Astrocyte of the spinal cord (primary cell): ENCODE results near the gene NEMP2.
"Not testable (repeated sequence)": the region's sequence is repeated elsewhere in the genome, so short reads cannot be mapped to it uniquely, and the experiment has no call there.

Experiments used
- DNase-seq: peaks from one replicate; pipeline ENCODE4 v3.0.0; 2011; ENCODE audit warnings: low read depth, low spot score
- H3K4me3 ChIP-seq: 2 replicates; pipeline ENCODE4 v1.5.1; 2011; ENCODE audit warnings: low read depth, mild to moderate bottlenecking, low read length, moderate library complexity
- in situ Hi-C: cut with HindIII; loops from 2 replicates; pipeline ENCODE4 v1.10.0; 2017; ENCODE audit warnings: low sequenced_read_pairs
- TF ChIP-seq, protein P1 (sequence below): IDR thresholded peaks from 2 replicates; pipeline ENCODE4 v1.5.1; 2012; ENCODE audit warnings: low read depth, mild to moderate bottlenecking, low read length, inconsistent platforms

Gene NEMP2

DNA sequence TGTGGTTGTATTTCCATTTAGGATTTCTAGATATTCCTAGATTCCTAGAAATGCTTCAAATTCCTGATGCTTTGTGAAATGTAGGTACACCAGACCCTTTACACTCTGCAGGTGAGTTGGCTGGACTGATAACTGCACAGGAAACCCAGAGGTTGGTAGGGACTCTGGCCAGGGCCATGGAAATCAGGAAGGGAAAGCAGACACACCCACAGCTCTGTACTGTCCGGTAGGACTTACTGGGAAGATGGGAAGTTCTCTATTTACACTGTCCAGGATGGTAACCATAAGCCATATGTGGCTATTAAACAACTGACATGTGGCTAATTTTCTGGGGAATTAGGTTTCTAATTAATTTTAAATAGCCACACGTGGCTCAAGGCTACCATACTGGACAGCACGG, 31.4 kb downstream of the NEMP2 start:
- TF ChIP-seq, protein P1, sequence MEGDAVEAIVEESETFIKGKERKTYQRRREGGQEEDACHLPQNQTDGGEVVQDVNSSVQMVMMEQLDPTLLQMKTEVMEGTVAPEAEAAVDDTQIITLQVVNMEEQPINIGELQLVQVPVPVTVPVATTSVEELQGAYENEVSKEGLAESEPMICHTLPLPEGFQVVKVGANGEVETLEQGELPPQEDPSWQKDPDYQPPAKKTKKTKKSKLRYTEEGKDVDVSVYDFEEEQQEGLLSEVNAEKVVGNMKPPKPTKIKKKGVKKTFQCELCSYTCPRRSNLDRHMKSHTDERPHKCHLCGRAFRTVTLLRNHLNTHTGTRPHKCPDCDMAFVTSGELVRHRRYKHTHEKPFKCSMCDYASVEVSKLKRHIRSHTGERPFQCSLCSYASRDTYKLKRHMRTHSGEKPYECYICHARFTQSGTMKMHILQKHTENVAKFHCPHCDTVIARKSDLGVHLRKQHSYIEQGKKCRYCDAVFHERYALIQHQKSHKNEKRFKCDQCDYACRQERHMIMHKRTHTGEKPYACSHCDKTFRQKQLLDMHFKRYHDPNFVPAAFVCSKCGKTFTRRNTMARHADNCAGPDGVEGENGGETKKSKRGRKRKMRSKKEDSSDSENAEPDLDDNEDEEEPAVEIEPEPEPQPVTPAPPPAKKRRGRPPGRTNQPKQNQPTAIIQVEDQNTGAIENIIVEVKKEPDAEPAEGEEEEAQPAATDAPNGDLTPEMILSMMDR = no peak
- H3K4me3 ChIP-seq = no peak overlapping the region
- no peak for DNase-seq
- in situ Hi-C loops = no loop called here

DNA sequence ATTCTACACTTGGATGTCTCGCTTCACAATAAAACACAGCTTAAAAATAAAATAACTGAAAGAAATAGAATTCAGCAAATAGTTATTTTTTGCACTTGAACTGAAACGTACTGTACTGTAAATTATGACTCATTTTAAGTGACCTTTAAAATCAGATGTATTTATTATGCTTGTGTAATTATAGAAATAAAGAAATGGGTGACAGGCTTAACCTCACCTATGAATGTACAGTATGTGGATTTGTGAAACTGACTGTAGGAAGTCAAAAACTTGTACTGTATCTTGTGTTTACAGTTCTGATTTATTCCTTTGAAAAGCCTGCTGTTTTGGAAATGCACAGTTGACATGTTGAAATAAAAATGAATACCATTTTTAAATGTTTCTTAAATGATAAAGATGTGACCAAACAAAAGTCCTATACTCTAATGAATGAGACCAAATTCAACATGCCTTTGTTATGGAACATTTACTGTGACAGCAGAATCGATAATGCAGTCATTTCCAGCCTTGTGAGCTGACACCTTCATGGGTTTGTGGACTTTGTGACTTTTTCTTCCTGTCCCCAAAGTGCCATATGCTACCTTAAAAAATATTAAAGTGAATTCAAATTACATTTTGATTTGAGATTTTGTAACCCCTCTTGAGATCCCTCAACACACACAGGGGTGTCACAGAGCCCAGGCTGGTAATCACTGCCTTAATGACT, 32.7 kb downstream of the NEMP2 start:
- DNase-seq = no peak
- TF ChIP-seq, protein P1 = no peak
- no peak overlapping the region for H3K4me3 ChIP-seq
- in situ Hi-C loops = no loop called here

DNA sequence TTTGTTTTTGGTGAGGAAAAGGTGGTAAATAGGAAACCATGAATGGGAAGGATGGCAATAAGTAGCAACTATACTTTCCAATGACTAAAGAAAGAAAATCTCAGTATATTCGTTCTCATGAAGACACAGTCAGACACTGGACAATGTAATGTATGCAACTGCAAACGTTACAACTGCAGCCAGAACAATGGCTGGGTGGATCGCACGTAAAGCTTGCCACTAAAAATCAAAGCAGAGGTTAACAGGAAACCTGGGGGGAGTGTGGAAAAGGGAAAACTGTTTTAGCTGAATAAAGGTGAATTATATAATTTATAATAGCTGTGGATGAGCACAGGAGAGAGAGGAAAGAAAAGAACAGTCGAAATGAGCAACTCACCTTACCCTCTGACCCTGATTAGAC, 33.3 kb downstream of the NEMP2 start:
- TF ChIP-seq, protein P1 = no peak
- in situ Hi-C loops = no loop called here
- H3K4me3 ChIP-seq = no peak overlapping the region
- DNase-seq = no peak

DNA sequence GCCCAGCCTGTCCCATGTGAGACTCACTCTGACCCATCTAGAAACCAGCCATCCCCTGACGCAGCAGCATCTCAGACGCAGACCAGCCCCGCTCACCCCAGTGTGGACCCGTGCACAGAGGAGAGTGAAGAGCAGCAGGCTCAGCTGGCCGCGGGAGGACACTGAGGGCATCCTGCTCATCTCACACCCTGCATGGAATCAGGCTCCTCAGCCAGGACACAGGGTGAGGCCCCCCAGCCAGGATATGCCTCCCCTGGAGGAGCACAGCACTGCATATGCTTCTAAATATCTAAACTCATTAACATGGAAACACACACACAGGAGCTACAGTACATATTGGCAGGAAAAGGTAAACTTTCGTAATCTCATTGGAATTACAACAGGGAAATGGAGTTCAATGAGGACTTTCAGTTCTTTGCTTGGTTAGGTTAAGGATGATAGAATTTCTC, 34.4 kb downstream of the NEMP2 start:
- TF ChIP-seq, protein P1 = no peak
- in situ Hi-C loops = no loop called here
- no peak for DNase-seq
- H3K4me3 ChIP-seq = no peak overlapping the region

DNA sequence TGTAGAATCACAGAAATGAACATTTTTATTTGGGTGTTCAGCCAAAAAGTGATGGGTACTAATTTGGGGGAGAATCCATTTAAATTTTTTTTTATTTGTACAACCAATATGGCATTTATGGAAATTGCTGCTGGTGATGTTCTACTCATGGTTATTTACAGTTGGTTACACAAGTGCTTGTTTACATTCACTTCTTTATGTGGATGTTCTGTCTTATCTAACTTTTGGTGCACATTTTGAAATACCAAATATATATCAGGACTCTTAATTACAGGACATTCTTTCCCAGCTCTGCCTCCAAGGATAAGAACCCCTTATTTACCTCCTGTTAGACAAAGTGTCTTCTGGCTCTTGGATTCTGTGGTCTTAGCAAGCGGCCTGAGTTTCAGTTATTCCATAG, 35.2 kb downstream of the NEMP2 start:
- in situ Hi-C loops = no loop called here
- TF ChIP-seq, protein P1 = no peak
- DNase-seq = no peak
- no peak overlapping the region for H3K4me3 ChIP-seq

DNA sequence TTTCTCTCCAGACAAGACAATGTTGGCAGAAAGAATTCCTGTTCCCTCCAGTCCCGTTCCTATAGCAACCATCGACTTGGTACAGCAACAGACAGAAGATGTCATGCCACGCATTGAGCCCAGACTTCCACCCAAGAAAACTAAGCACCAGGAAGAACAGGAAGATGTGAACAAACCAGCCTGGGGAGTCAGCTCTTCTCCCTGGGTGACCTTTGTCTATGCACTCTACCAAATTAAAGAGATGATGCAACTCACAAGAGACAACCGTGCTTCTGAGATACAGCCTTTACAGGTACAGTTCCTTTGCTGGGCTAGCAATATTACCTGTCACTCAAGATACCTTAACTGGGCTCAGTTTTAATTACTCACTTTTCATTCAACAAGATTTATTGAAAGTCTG, 37.1 kb downstream of the NEMP2 start:
- no peak for DNase-seq
- in situ Hi-C loops = no loop called here
- no peak overlapping the region for H3K4me3 ChIP-seq
- TF ChIP-seq, protein P1 = no peak

DNA sequence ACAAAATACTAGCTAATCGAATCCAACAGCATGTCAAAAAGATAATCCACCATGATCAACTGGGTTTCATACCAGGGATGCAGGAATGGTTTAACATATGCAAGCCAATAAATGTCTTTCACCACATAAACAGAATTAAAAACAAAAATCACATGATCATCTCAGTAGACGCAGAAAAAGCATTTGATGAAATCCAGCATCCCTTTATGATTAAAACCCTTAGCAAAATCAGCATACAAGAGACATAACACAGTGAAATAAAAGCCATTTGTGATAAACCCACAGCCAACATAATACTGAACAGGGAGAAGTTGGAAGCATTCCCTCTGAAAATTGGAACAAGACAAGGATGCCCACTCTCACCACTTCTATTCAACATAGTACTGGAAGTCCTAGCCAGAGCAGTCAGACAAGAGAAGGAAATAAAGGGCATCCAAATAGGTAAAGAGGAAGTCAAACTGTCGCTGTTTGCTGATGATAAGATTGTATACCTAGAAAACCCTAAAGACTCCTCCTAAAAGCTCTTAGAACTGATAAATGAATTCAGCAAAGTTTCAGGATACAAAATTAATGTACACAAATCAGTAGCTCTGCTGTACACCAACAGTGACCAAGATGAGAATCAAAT, 39.8 kb downstream of the NEMP2 start:
- H3K4me3 ChIP-seq, in situ Hi-C loops, DNase-seq: not testable (repeated sequence)
